ENCODE data around the gene IL36B. TPM values are rescaled to one million over a fixed set of nuclear protein-coding genes. Genes with fewer than 3 reads are reported as not detected.

The IL36B gene
- total RNA-seq (2022; extraction: Qiagen RNA extraction; ENCODE audit: low read depth): 0.15 to 0.37 TPM in 2 of 5 replicates, not detected in the others

DNA sequence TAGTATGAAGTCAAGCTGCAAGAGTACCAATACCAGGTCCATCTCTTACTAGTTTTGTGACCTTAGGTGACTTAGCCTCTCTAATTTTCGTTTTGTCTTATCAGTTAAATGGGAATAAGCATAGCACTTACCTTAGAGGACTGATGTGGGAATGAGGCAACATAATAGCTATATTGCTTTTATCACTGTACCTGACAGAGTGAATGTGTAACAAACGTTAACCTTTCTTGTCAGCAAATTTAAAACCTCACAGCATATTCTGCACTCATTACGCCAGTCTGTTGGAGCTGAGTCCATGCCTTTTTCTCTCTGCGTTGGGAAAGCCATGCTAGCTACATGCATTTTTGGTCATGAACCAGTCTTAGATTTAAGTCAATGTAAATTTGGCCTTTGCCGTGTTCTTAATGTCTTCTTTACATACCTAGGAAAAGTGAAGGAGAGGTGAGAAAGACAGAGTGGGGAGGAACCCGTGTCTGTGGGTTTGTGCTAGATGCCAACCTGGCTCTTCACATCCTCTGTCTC is at the start of gene IL36B:
Gene IL36B (minus strand): TSS at position 472 of the 522 bp plus-strand sequence.

DNA sequence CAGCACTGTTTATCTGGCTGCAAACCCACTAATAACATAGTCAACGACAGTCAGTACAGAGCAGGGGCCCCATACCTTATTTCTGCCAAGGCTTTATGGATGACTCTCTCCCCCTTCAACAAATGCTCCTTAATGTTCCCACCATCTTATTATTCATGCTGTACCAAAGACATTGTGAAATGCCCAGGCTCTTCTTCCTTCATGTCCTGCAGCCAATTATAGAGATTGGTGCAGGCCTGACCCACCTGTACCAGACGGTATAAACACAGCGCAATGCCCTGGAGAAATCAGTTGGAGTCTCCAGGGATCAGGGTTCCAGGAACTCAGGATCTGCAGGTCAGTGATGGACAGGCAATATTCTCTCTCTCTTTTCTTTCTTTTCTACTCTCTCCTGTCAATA is 15.0 kb upstream of the IL36B start, which contains the start of gene IL1F10:
Gene IL1F10 (plus strand): TSS at position 290 of the 400 bp plus-strand sequence. CDS start 4,769 bp downstream, outside the sequence.

DNA sequence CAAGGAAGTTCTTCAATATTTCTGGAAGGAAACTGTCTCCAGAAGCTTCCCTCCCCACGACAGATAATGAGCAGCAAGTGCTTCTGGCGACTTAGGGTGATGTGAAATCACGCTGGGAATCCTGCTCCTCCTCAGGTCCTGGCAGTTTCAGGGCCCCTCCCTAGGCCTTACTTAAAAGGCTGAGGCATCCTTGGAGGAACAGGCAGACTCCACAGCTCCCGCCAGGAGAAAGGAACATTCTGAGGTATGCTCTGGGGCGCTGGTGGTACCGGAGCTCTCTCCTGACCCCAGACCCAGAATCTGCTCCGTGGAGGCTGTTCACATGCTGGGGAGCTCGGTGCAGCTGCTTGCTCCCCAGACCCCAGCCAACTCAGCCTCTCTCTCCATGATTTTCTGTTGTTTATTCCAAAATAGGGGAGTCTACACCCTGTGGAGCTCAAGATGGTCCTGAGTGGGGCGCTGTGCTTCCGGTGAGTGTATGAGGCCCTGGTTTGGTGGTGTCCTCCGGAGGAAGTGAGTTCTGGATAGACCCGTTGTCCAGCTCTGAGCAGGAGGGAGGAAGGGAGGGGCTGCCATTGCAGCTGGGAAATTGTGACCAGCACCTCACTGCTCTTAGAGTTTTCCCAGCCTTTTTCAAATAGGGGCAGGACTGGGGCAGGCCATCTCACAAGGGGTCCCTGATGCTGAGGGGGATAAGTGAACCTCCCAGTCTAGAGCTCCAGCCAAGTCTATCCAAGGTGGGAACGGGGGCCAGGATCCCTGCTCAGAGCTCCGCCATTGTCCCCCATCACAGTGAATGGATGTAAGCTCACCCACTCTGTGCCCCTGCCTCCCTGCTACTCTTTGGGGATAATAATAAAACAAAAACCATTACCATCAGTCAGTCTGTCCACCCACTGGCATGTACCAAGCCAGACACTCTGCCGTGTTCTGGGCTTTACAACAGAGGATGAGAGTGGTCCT is 6.6 kb upstream of the IL36B start, which contains the start of gene IL36RN:
Gene IL36RN (plus strand): TSS at position 201 of the 963 bp plus-strand sequence. CDS start 241 bp downstream, at position 442.

DNA sequence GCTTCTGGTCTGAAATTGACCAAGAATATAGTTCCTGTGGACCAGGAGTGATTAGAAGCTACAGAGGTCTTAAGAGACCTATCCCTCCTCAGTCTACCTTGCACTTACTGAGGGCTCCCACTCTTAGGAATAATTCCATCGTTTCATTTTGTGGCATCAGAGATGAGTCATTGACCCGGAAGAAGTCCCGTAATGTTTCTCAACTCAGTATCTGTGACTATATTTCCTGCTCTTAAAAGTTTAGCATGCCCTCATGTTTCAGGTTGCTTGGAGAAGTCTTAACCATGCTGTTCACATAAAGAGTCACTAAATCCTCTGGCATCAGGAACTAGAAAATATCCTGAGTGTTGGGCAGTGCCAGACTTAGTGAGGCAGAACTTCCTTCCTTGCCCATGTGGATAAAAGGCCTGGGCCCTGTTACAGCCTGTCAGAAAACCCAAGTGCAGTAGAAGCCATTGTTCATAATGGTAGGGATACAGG is 47.6 kb downstream of the IL36B start, which contains the start of gene IL36A:
Gene IL36A (plus strand): TSS at position 430 of the 480 bp plus-strand sequence. CDS start 413 bp downstream, outside the sequence.

DNA sequence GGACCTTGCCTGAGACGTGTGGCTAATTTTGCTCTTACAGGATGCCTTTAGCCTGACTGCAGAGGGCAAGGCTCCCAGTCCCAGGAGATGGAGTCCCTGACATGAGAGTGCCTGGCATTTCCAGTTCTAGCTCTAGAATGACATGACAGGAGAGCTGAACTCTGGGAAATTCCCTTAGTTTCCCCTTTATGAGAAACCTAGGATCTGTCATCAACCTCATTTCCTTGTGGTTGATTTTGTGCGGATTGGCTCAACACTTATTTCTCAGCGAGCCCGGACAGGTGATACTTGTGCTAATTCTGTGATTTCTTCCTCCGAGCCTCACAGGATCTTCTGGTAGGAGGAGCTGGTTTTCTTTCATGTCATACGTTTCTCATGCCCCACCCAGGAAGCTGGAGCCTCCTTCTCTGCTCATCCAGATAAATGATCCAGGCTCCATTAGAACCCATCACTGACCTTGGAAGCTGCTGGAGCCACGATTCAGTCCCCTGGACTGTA is 75.1 kb downstream of the IL36B start, which contains the start of gene IL36G:
Gene IL36G (plus strand): TSS at position 448 of the 498 bp plus-strand sequence. CDS start 633 bp downstream, outside the sequence.

Other genes starting within 250 kb of the IL36B start
- 0.22 to 0.33 TPM in 2 of 5 replicates, not detected in the others for gene IL1B, start 216.1 kb downstream of the IL36B start, total RNA-seq (2022; extraction: Qiagen RNA extraction; ENCODE audit: low read depth)
- gene IL37, start 141.7 kb downstream of the IL36B start, total RNA-seq (2022; extraction: Qiagen RNA extraction; ENCODE audit: low read depth): not detected in 5 replicates
- not detected in 5 replicates for gene IL36G, start 74.9 kb downstream of the IL36B start, total RNA-seq (2022; extraction: Qiagen RNA extraction; ENCODE audit: low read depth)
- gene IL36A, start 47.4 kb downstream of the IL36B start, total RNA-seq (2022; extraction: Qiagen RNA extraction; ENCODE audit: low read depth): not detected in 5 replicates
- gene IL36RN, start 6.3 kb upstream of the IL36B start, total RNA-seq (2022; extraction: Qiagen RNA extraction; ENCODE audit: low read depth): 0.06 to 0.13 TPM in 2 of 5 replicates, not detected in the others
- not detected in 5 replicates for gene IL1F10, start 15.1 kb upstream of the IL36B start, total RNA-seq (2022; extraction: Qiagen RNA extraction; ENCODE audit: low read depth)
- gene IL1RN, start 74.7 kb upstream of the IL36B start, total RNA-seq (2022; extraction: Qiagen RNA extraction; ENCODE audit: low read depth): 0.15 to 0.94 TPM (median 0.33 TPM) in 5 replicates
- gene PSD4, start 121.1 kb upstream of the IL36B start, total RNA-seq (2022; extraction: Qiagen RNA extraction; ENCODE audit: low read depth): 8.0 to 12.9 TPM (median 10.9 TPM) in 5 replicates
- gene PAX8, start 226.1 kb upstream of the IL36B start, total RNA-seq (2022; extraction: Qiagen RNA extraction; ENCODE audit: low read depth): 0.49 to 1.5 TPM (median 1.0 TPM) in 5 replicates

Measured in A549 treated with ZK216348 at 1 μM for 4 hours (cell line).